ENCODE data around the gene MDFIC.
A peak's percentile ranks its signal among the peaks of the same experiment; 100 is the strongest.

MDFIC gene

DNA sequence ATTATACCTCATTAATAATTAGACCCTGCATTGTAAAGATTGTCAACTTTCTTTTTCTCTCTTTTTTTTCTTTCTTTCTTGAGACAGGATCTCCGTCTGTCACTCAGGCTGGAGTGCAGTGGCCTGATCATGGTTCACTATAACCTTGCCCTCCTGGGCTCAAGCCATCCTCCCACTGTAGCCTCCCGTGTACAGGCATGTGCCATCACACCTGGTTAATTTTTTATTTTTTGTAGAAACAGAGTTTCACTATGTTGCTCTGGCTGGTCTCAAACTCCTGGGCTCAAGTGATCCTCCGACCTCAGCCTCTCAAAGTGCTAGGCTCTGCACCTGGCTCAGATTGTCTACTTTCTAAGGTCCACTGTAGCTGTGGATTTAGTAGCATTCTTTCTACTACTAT, 50.7 kb downstream of the MDFIC start:
- H3K4me3 ChIP-seq (ENCODE audit: control insufficient read depth, low read depth, low read length): no peak overlapping the region
- TF ChIP-seq CTCF (conservative IDR thresholded peaks at IDR 0.05; ENCODE audit: control insufficient read depth, insufficient read depth, low read depth, low read length): no peak
- no peak for DNase-seq (ENCODE audit: low read depth)

DNA sequence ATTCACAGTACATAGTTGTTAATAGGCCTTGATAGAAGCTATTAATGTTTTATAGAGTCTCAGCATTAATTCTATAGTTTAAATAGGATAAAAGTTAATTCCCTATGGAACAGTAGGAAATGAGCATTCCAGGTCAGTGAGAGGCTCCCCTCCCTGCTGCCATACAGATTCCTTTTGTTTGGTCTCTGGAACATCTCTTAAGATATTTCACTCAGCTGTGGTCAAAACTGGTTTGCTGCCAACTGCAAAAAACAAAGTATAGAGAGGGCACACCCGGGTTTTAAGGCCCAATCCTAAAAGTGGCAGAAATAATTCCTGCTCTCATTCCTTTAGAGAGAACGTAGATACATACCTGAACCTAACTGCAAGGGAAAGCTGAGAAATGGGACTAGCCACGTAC, 51.3 kb downstream of the MDFIC start:
- no peak for TF ChIP-seq CTCF (conservative IDR thresholded peaks at IDR 0.05; ENCODE audit: control insufficient read depth, insufficient read depth, low read depth, low read length)
- peak; percentile 39 for DNase-seq (ENCODE audit: low read depth)
- no peak overlapping the region for H3K4me3 ChIP-seq (ENCODE audit: control insufficient read depth, low read depth, low read length)

GRCh38 chr7:114975401-114975800, 53.5 kb downstream of the MDFIC start:
- H3K4me3 ChIP-seq (ENCODE audit: control insufficient read depth, low read depth, low read length): no peak overlapping the region
- no peak for DNase-seq (ENCODE audit: low read depth)

DNA sequence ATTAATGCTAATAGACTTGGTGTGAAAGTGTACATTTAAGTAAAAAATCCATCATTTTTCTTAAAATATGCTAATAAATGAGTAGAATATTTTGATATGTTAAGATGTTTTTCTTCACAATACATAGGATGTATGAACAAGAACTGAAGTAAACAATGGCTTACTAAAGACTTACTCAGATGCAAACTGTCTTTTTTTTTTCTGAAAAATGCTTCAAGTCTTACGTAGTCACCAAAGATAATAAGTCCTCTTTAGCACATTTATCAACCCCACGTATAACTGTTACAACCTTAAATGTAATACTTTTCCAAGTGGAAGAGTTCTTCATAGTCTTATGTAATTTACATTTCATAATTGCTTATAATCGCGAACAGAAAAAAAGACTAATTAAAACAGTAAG, 54.8 kb downstream of the MDFIC start:
- no peak for TF ChIP-seq CTCF (conservative IDR thresholded peaks at IDR 0.05; ENCODE audit: control insufficient read depth, insufficient read depth, low read depth, low read length)
- H3K4me3 ChIP-seq (ENCODE audit: control insufficient read depth, low read depth, low read length): no peak overlapping the region
- DNase-seq (ENCODE audit: low read depth): peak; percentile 26

More at GRCh38 chr7:114975401-114975800, 53.5 kb downstream of the MDFIC start:
- TF ChIP-seq CTCF (conservative IDR thresholded peaks at IDR 0.05; ENCODE audit: control insufficient read depth, insufficient read depth, low read depth, low read length): no peak

DNA sequence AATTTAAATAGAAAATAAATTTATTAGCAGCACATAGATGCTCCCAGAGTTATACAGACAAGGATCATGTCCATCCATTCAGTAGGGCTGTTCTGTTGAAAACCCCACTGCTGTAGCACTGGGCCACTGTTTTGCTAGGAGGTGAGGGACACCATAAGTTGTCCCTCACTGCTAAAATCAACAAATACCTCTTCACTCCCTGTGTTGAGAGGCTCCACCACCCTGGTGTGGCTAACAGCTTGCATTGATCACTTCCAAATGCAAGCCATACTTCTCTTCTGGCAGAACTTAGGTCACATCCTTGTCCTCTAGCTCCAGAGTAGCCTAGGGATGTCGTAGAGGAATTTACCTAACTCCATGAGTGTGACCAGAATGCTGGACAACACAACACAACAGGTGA, 55.4 kb downstream of the MDFIC start:
- DNase-seq (ENCODE audit: low read depth): no peak
- no peak for TF ChIP-seq CTCF (conservative IDR thresholded peaks at IDR 0.05; ENCODE audit: control insufficient read depth, insufficient read depth, low read depth, low read length)
- no peak overlapping the region for H3K4me3 ChIP-seq (ENCODE audit: control insufficient read depth, low read depth, low read length)

GRCh38 chr7:114979388-114979787, 57.5 kb downstream of the MDFIC start:
- TF ChIP-seq CTCF (conservative IDR thresholded peaks at IDR 0.05; ENCODE audit: control insufficient read depth, insufficient read depth, low read depth, low read length): no peak
- DNase-seq (ENCODE audit: low read depth): peak; percentile 58
- H3K4me3 ChIP-seq (ENCODE audit: control insufficient read depth, low read depth, low read length): no peak overlapping the region
